HG03196 (cell line): ENCODE data around the gene RAX.

Experiments
- ATAC-seq: cut with Tn5 transposase; IDR thresholded peaks from one replicate; pipeline ENCODE4 v1.9.1; 2021; ENCODE audit not compliant: unreplicated experiment

The RAX gene

GRCh38 chr18:59272891-59273758 lies at the start of gene RAX:
Gene RAX (minus strand): TSS chr18:59273454. CDS start chr18:59273206, 248 bp downstream.
- no peak for ATAC-seq

GRCh38 chr18:59318460-59319050 lies 45.3 kb upstream of the RAX start, which contains the start of gene CPLX4:
Gene CPLX4 (minus strand): TSS chr18:59318649. CDS start chr18:59318462, 187 bp downstream.
- no peak for ATAC-seq

DNA sequence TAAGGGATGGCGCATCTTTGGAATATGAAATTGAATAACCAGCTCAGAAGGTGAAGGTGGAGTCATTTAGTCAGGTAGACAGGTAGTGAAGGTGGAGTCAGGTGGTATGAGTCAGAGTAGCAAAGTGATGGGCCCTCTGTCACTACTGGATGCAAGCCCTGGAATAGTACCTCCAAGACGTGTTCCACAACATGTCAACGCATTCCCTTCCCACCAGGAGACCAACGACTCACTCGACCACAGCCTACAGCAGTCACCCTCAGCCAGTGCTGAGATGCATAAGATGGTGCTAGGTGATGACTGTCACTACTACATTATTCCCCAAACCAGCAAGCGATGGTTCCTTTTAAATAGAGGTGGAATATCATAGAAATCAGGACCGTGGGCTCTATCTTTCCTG lies 38.4 kb upstream of the RAX start:
- no peak for ATAC-seq

DNA sequence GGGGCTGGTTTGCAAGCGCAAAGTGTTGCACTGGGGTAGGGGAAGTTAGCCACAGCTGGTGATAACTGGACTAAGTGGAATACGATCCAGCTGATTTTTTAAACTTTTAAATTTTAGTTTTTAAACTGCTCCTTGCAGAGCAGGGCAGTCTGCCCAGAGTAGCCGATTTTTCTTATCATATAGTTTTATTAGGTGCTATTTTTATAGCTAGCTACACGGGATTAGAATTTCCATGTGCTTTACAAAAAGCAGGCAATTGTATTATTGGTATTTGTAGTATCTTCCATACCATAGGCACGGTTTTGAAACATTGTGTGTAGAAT lies 35.6 kb upstream of the RAX start:
- ATAC-seq = no peak

- peak; percentile 79 for ATAC-seq
Measured at GRCh38 chr18:59308248-59308937, 35.1 kb upstream of the RAX start.

- ATAC-seq = no peak
Measured at GRCh38 chr18:59306640-59307039, 33.4 kb upstream of the RAX start.

- no peak for ATAC-seq
Measured at GRCh38 chr18:59305295-59305694, 32.0 kb upstream of the RAX start.

GRCh38 chr18:59303656-59304195 lies 30.5 kb upstream of the RAX start:
- ATAC-seq = no peak

DNA sequence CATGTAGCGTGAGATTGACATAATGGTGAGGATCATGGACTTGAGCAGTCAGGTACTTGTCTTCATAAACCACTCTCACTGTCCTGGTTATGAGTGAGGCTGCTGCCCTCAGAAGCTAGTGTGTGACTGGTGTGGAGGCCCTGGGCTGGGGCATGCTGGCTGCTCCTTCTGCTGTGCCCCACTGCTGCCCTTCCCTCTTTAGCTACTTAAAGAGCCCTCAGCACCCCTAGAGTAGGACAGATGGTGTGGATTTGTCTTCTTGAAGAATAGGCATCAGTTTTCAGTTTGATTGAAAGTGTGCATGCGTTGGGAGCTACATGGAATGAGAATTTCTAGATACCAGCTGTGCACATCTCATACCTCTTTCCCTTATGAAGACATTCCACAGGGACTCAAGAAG lies 29.8 kb upstream of the RAX start:
- no peak for ATAC-seq

DNA sequence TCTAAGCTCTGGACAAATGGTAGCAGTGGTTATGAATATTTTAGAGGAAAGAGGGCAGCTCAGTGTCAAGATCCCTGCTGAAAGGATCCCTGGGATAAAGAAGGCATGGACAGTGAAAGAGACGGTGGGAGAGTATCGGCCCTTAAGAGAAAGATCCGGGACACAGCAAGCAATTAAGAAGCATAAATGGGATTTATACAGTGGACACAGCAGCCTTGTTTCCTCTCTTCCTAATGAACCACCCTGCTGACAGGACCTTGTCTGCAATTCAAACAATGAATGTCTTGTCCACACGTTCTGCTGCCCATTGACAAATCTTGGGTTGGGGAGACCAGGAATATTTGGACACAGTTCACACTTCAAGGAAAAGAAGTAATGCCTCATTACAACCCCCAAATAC lies 28.7 kb upstream of the RAX start:
- no peak for ATAC-seq

GRCh38 chr18:59300676-59301285 lies 27.5 kb upstream of the RAX start:
- no peak for ATAC-seq

- no peak for ATAC-seq
Measured at GRCh38 chr18:59298871-59299270, 25.6 kb upstream of the RAX start.

DNA sequence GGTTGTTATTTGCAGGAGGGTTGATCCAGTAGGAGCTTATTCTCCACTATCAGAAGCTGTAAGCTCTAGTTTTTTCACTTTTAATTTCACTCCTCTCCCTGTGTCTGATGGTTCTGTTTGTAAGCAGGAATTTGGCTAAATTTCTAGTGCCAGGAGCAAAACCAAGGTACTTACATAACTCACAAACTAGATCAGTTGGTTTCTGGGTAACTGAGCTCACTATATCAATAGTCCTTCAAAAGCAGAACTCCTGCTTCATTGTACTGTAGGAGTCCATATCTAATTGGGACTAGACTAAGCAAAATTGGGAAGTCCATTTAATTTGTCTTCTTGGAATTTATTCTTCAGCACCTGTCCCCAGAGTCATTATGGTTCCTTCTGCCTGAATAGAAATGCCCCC lies 20.1 kb upstream of the RAX start:
- ATAC-seq = no peak

- ATAC-seq = no peak
Measured at GRCh38 chr18:59286341-59286740, 13.1 kb upstream of the RAX start.

DNA sequence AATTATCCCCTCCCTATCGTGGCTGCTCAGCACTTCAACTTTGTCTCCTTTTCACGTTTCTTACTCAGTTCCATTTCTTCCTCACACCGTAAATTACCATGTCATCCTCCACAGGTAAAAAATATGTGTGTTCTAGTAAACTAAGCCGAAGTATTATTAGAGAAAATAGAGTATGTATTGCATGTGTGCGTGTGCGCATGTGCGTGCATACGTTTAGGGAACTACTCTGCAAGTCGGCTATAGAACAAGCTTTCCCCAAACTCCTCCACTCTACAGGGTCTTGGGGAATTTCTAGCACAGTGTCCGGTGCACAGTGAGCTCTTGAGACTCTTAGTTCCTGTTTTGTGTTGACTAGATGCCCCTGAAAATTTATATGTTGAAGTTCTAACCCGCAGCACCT lies 9.1 kb upstream of the RAX start:
- no peak for ATAC-seq

GRCh38 chr18:59279722-59280121 lies 6.5 kb upstream of the RAX start:
- ATAC-seq = no peak

DNA sequence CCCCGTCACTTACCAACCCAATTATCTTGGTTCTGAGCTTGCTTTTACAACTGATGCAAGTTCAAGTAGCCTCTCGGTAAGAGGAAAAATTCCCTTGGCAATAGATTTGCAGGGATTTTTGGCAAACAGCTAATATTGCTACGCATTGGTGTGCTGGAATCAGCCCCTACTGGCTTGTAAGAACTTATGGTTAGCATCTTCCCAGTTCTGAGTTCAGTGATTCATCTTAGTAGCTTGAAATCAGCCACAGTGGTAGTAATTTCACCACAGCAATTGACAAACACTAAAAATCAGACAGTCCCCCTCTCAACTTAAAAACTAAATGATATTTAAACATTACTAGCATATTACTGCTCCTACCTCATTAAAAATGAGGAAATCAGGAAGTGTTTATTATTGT lies 5.9 kb upstream of the RAX start:
- ATAC-seq = no peak

DNA sequence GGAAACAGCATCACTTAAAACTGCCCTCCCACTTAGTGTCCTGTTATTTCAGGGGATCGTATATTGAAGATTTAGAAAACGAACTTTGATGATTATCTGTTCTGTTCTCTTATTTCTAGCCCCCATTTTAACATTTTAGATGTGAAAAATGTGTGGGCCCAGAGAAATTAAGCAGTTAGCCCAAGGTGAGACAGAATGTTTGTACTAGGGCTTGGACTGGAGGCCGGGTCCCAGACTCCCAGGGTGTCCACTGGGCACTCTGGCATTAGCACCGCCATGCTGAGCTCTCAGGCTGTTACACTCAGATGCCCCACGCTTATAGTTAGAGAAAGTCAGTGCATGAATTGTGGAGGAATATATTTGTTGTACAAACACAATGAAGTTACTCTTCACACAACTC lies 5.5 kb upstream of the RAX start:
- no peak for ATAC-seq

DNA sequence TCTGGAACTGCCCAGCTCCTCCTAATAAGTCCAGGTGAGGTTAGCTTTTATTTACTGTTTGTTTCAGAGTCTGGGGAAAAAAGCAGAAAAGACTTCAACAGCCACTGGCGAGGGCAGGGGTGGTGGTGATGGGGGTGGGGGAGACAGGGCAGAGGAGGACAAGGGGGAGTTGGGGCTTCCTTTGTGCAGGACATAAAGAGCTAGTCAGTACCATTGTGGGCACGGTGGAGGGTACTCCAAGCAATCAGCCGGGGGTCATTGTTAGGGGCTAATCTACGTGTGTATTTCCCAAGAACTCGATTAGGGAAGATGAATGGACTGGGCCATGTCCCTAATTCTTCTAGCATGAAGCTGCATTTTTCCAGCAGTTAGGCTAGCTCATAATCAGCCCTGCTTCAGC lies 2.8 kb upstream of the RAX start:
- ATAC-seq = no peak

GRCh38 chr18:59275406-59275949 lies 2.2 kb upstream of the RAX start:
- ATAC-seq = no peak

GRCh38 chr18:59274533-59274928 lies 1.3 kb upstream of the RAX start:
- no peak for ATAC-seq
